Left forelimb (tissue), 1 donor: Measurements from ENCODE around the gene RPUSD4.

ENCODE experiments used
- DNase-seq: peaks from one replicate; pipeline ENCODE4 v3.0.0-alpha.2; 2018; ENCODE audit warnings: low spot score

The RPUSD4 gene

DNA sequence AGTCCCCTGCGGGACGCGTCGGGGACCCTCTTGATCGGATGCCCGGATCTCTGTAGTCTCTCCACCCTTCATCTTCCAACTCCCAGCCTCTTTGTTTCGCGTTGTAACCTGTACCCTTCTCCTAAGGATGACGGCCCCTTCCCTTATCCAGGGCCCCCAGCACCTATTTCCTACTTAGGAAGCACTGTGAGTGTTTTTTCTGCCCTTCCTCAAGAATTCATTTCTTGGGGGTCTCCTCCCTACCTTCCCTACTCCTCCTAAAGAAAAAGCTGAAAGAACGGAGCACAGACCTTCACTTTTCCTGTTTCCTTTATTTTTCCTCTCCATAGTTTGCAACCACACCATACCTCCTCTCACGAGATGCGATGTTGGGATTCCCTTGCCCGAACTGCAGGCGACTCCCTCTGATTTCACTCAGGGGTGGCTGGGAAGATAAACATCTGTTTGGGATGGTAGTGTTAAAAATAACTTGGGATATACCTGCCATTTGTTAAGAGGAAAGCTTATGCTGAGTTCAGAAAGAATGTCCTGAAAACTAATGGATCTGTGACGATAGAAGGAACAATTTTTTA lies 725 bp upstream of the RPUSD4 start:
- DNase-seq = no peak

DNA sequence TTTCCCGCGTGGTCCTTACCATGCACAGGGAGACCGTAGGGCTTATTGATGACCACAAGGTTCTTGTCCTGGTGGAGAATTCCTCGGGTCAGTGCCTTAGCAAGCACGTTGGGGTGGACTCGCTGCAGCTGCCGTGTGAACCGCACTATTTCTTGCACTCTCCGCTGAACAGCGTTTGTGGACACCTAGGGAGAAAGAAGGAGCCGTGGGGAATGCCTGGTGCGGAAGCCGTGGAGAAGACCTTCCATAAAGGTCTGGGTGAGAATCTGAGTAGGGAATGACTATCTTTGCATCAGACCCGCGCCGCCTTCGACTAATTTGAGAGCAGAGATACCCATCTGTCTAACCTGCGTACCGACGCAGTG lies 597 bp downstream of the RPUSD4 start:
- DNase-seq = no peak

DNA sequence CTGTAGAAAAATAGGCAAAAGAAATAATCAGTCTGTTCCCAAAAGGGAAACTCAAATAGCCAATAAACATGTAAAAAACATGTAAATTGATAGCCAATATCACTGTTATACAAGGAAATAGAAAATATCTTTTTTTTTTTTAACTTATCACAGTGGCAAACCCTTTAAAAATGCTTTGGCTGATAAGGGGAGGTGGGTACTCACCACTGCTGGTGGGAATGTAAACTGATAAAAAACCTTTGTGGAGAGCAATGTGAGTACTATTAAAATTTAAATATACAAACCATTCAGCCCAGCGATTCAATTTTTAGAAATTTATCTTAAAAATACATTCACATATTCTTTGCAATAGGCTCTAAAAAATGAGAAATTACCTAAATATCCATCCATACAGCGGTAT lies 3.6 kb downstream of the RPUSD4 start:
- DNase-seq = no peak

DNA sequence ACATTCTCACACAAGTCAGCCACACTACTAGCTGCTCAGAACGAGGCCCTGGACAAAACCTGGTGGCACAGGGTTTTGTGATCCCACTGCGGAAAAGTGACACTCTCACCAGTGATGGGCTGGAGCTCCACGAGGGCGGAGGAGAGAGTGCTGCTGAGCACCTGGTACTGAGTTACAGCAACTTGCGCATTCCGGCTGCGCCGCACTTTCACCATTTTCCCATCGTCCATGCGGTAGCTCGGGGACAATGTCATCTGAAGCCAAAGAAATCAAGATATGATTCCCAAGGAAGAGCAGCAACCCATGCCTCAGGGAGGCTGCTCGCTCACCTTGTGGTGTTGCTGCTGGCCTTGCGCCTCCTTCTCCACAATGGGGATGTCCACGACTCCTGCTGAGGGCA lies 6.1 kb downstream of the RPUSD4 start:
- no peak for DNase-seq

DNA sequence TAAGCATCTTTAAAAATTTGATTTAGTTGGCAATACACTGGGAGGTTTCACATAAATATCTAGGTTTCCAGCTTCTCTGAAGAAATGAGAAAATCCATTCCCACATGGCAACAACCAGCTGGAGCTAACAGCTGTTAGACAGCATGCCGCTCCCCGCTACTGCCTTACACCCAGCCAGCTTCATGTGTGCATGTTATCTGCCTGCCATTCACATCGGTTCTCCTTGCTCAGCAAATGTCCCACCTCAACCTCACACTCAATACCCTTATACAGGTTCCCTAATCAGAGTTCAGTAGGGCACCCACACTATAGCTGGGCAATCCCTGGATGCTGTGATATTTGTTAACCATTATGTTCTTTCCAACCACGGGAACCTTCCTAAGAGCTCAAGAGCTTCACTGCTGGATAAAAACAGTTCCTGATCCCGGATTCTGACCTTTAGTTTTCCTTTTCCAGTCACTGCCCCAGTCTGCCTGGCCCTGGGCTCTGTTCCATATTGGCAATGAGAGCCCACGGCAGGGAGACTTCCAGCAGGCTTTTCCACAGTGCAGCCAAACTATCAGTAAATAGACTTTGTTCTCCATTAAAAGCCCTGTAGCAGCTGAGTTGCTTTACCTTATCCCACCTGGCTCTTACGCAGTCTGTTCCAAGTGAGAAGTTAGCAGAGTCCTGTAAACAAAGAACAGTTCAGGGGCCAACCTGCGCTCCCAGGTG lies 8.6 kb downstream of the RPUSD4 start:
- DNase-seq = no peak

DNA sequence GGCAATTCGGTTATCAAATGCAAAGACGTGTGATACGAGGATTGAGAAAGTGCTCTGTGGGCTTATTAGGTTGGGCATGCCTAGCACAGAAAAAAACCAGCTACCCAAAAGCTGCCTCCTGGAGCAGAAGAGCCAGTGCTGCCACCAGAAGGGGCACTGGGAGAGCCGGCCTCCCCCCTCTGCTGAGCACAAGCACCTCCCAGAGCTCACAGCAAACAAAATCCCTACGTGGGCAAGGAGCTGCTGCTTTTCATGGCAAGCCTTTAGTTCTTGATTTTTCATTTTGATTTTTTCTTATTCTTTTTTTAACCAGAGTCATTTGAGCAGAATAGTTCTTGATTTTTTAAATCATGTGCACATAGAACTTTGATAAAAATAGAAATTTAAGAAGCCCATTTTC lies 12.8 kb downstream of the RPUSD4 start:
- no peak for DNase-seq

DNA sequence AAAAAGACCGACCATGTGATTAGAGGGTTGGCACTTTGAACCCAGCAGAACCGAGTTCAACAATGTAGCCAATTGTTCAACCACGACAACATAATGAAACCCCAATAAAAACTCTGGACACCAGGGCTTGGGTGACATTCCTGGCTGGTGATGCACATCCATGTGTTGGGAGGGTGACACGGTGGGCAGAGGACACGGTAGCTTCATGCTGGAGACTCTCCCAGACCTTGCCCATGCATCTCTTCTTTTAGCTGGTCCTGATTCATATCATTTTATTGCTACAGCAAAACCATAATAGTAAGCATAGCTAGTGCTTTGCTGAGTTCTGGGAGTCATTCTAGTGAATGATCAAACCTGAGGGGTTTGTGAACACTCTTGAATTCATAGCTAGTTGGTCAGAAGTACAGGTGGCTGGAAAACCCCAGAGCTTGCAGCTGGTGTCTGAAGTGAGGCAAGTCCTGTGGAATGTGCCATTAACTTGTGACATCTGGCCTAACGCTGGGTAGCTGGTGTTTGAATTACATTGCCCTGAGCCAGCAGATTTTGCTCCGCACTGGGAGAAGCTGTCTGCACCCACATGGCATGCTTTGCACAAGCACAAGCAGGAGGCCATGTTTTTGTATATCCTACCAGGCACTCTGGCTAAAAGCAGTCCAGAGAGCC lies 14.0 kb downstream of the RPUSD4 start:
- DNase-seq = no peak

DNA sequence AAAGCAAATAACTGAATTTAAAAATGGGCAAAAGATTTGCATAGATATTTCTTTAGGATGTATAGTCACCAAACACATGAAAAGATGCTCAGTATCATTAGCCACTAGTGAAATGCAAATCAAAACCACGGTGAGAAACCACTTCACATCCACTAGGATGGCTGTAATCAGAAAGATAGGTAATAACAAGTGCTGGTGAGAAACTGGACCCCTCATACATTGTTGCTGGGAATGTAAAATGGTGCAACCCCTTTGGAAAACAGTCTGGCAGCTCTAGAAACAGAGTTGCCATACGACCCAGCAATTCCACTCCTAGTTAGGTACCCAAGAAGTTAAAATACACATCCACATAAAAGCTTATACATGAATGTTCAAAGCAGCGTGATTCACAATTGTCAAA lies 16.3 kb downstream of the RPUSD4 start:
- DNase-seq = no peak

DNA sequence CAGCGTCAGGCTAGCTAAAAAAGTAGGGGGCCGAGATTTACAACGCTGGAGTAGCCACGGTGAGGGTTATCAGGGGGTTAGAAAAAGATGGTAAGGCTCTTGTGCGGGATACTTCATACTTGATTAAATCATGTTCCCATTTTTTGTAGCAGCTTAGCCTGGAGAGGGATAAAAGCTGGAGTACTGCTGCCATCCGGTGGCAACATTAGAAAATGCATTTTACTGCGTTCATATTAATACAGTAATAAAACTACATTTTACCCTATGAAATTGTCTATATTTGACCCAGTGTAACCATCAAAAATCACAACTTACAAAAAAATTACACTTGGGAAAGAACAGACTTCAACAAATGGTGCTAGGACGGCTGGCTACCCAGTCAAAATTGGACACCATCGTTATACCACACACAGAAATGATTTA lies 17.3 kb downstream of the RPUSD4 start:
- DNase-seq = no peak

DNA sequence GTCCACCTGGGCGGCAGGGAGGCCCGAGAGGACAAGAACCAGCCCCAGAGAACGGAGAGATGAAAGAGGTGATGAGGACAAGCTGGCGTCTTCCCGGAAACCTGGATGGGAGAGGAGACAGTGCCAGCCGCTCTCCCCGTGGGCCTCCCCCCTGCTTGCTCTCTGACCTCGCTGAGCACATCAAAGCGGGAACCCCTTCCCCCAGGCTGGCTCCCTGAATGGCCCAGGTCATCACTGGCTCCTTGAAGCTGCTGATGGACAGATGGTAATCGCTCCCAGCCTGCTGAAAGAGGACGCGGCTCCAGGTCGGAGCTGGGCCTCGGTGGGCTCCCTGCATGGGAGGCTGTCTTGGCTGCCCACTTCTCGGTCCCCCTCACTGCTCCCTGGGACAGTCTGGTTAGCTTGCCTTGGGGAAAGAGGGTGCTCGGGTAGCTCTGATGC lies 18.4 kb downstream of the RPUSD4 start:
- no peak for DNase-seq

DNA sequence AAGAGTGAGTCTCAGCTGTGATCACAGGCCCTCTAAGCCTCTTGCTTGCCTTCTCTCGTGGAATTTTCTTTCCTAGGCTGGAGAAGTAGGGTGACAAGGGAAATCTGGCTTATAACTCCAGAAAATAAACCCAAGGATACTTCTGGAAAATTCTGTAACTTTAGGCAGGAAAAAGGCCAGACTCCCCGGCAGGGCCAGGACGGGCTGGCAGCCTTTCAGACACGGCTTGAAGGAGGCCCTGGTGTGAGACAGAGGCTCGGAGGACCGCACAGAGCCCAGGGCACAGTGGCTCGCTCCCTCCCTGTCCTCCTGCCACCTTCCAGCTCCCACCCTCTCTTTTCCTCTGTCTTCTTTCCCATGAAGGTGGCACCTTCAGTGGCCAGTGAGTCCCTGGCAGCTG lies 19.1 kb downstream of the RPUSD4 start:
- DNase-seq = no peak

DNA sequence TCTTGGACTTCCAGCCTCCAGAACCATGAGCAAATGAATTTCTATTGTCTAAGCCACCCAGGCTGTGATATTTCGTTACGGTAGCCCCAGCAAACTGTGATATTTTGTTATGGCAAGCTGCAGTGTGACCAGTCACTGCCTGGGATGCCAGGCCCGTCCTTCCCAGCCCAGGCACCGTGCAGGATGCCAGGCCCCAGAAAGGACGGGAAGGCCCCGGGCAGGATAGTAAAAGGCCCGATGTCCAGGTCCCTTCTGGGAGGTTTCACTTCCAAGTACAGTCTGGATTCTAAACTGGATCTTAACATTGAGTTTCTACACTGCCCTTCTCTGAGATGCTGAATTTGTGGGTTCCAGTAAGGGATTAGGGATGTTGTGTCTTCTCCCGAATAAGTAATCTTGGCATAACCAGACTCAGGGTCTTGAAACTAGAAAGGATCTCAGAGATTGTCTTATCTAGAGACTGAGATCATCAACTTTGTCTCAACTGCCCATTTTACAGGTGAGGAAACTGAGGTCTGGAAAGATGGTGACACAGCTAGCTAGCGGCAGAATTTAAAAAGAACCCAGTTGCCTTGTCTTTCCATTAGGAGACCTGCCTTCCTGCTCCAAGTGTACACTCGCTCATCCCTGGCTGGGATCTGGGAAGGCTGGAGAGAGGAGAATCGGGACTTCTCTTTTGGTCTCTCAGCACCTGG lies 19.9 kb downstream of the RPUSD4 start:
- no peak for DNase-seq

DNA sequence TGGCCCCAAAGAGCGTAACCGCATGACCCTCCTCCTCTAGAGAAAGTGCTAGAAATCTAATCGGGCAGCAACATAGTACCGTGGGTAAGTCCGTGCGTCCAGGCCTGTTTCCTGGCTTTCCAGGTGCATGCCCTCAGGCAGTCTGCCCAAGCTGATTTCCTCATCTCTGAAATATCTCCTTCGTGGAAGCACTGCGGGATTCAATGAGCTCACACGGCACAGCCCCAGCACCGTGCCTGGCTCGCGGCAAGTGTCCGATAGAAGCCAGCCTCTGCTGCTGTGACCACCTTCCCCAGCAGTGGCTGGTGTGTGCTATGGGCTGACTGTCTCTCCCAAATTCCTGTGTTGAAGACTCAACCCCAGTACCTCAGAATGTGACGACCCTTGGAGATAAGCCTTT lies 20.7 kb downstream of the RPUSD4 start:
- no peak for DNase-seq

DNA sequence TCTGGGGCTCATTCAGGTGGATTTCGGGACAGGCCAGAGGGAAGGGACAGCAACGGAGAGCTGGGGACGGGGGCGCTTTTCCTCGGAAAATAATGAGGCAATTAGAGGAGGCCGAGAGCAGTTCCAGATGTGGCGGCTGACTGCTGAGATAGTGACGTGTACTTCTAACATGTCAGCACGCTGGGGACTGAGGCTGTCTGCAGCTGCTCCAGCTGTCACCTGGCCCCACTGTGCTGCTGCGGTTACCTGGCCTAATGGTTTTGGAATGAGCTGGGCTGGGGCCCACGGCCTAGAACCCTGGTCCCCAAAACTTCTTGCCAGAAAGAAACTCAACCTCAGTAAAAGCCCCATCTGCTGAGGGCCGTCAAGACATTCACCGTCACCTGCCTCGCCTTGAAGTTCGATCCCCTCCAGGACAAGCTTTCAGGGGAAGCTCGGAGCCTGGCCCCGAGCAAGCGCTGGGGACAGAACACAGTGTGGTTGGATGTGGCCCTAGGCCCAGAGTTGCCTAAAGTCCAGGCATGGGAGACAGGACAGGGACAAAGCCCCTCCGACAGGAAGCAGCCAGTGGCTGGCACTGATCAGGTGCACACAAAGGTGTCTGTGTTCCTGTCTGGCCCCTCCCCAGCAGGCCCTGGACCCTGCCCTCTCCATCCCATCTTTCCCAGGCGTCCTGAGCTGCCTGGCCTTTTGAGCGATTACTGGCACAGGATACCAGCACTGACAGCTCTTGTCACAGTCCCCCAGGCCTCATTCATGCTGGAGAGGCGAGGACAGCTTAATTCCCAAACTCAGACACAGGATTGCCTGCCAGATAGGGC lies 22.1 kb downstream of the RPUSD4 start:
- DNase-seq = no peak

DNA sequence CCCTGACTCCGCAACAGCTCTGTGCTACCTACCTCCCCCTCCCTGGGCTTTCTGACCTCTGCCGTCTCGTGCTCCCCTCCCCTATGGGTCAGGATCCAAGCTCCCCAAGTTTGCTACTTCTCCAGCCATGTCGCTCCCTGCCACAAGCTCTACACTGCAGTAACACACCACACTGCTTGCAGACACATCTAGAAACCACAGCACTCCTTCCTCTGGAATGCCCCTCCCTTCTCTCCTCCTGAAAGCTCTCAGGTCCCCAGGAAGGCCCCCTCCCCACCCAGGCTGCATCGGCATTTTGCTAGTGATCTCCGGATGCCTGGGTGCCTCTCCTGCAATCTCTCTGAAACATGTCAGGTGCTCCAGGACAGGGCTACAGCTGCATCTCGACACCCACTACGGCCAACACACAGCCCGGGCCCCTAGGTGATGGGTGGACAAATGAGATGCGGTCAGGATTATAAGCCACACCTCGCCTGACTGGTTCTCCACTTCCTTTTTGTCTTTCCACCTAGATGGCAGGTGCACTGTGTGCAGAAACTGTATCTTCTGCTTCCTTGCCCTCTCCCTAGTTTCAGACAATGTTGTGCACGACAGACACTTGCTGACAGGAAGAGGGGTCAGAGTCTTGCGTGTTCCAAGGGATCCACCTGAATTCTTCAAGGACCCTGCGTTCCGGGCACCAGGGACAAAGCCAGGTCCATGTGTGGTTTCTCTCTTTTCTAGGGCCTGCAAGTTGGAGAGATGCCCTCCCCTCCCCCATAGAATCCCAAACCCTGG lies 22.9 kb downstream of the RPUSD4 start:
- DNase-seq = no peak

DNA sequence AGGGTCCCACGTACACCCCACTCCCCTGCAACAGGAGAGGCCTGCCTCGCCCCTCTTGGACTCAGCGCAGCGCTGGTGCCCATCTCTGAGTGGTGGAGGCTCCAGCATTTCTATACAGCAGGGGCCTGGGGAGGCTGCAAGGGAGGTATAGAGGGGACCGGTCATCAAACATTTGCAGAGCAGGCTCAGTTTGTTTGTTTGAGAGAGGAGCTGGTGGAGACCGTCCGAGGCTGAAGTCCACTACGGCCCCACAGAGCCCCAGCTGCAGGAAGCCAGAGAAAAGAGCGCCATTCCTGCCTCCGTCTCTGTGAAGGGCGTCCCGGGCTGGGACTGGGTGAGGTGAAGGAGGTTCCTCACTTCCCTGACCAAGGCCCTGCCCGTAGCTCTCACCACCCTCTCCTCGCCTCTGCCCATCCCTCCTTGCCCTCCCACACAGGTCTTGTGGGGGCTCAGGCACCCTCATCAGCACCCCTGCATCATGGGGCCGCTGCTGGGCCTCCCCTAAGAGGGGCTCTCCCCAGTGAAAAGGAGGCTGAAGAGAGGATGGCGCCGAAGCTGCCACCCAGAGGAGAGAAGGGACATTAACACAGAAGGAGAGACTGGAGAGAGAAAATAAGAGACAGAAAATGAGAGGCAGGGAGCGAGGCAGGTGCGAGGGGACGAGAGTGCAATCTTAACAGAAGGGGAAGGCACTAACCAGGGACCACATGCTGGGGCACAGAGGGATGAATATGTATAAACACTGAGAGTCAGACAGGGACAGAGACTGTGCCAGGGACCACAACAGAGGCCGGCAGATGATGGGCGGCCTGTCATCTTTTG lies 24.5 kb downstream of the RPUSD4 start:
- no peak for DNase-seq

DNA sequence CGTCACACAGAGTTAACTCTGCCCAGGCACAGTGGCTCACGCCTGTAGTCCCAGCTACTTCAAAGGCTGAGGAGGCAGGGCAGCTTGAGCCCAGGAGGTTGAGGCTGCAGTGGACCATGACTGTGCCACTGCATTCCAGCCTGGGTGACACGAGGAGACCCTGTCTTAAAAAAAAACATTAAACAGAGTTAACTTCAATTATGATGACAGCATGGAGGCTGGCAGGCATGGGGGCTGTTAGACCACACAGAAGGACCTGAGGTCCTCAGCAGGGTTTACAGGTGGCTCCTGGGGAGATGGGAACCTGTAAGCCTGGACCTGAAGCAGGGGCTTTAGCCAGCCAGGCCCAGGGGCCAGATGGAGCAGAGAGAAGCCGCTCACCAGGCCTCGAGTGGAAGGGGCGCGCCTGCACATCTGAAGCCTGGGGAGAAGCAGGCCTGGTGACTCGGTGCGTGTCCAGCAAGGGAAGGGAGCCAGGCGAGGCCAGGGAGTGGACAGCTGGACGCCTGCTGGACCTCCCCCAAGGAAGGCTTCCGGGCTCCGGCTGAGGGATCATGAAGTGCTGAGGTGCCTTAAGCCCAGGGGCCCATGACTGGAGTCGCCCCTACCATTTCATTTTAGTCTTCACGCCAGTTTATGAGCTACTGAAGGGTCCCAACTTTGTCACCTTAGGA lies 25.3 kb downstream of the RPUSD4 start:
- DNase-seq = no peak

DNA sequence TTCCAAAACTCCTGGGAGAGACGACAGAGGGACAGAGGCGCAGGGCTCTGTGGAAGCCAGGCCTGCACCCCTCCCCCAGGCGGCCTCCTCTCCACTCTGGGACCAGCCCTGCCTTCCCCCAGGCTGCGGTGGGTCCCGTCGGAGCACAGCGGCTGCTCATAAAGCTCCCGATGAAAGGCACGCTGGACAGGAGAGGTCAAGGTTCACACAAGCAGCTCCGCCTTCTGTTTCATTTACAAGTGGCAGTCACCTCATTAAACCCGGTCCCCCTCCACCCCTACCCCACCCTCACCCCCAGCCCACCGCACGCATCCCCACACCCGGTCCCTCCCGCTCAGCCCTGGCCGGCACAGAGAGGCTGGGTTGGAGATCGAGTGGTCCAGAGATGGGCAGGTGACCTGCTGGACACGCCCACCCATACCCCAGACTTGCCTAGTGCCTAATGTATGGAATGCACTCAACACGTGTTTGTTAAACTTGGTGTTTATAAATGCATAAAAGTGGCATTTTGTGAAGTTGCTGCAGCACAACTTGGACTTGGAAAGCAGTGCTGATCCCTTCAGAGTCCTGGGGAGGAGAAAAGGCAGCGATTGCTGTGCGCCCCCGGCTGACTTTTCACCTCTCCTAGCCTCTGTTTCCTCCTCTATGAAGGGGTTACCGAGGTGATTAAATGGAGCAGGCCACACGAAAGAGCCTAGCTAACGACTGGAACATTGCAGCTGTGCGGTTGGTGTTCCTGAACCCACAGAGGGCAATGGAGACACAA lies 26.0 kb downstream of the RPUSD4 start:
- no peak for DNase-seq

DNA sequence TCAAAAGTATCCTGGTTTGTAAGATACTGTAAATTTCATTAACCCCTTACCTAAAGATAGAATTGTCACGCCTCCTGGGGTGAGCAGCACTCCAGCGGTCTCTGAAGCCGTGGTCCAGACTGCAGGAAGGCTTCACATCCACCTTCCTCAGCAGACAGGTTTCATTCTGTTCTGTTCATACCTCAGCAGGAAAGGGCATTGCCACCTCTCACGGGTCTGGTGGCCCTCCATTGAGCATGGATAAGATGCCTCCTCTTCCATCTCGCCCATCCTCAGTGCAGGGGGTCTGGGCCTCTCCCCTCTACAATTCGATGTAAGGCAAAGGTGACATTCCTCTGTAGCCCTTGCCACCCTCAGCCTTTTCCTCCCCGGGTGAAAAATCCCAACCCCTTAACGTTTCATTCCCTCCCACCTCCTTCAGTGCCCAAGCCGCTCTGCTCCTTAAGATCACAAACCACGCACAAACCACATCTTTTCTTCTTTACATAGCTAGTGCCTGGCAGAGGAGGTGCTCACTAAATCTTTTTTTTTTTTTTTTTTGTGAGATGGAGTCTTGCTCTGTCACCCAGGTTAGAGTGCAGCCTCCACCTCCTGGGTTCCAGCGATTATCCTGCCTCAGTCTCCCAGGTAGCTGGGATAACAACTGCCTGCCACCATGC lies 28.5 kb downstream of the RPUSD4 start:
- DNase-seq = no peak
